Epithelial cell of proximal tubule (primary cell): ENCODE measurements around the gene USP9X. TPM values are rescaled to one million over a fixed set of nuclear protein-coding genes. Genes with fewer than 3 reads are reported as not detected.
A peak's percentile ranks its signal among the peaks of the same experiment; 100 is the strongest.

Experiments
- DNase-seq: peaks from one replicate; pipeline ENCODE4 v3.0.0-alpha.2; 2011; ENCODE audit warnings: low read depth
- H3K4me3 ChIP-seq: 2 replicates; pipeline ENCODE4 v1.5.1; 2011; ENCODE audit warnings: low read depth, mild to moderate bottlenecking, low read length
- CTCF ChIP-seq: conservative IDR thresholded peaks from 2 replicates; pipeline ENCODE4 v1.5.1; 2012; ENCODE audit warnings: low read depth, mild to moderate bottlenecking, low read length
- total RNA-seq: library from RNA; depleted of rRNA; stranded (reverse); fragments of >200 nt; gene quantifications from 2 replicates; pipeline ENCODE4 v1.2.3, GENCODE V29; 2015

The USP9X gene
- total RNA-seq, 1 donor from 2014 or later: 34.8 TPM

- DNase-seq: no peak
- TF ChIP-seq CTCF: no peak
- H3K4me3 ChIP-seq: peak overlapping the region; percentile 78
Observed at GRCh38 chrX:41085512-41085877, 250 bp downstream of the USP9X start.

- H3K4me3 ChIP-seq: peak overlapping the region; percentile 78
- no peak for DNase-seq
- no peak for TF ChIP-seq CTCF
Observed at GRCh38 chrX:41085878-41086626, 807 bp downstream of the USP9X start.

- H3K4me3 ChIP-seq: peak overlapping the region; percentile 78
- no peak for DNase-seq
- TF ChIP-seq CTCF: no peak
Observed at GRCh38 chrX:41086627-41086932, 1.3 kb downstream of the USP9X start.

GRCh38 chrX:41087201-41087600, 2.0 kb downstream of the USP9X start:
- peak overlapping the region; percentile 78 for H3K4me3 ChIP-seq
- TF ChIP-seq CTCF: no peak
- DNase-seq: no peak

GRCh38 chrX:41090568-41091238, 5.5 kb downstream of the USP9X start:
- no peak for TF ChIP-seq CTCF
- DNase-seq: no peak
- peak overlapping the region; percentile 15 for H3K4me3 ChIP-seq

GRCh38 chrX:41092776-41093175, 7.5 kb downstream of the USP9X start:
- H3K4me3 ChIP-seq: no peak overlapping the region
- DNase-seq: no peak
- TF ChIP-seq CTCF: no peak

GRCh38 chrX:41095174-41095573, 9.9 kb downstream of the USP9X start:
- no peak overlapping the region for H3K4me3 ChIP-seq
- DNase-seq: no peak
- no peak for TF ChIP-seq CTCF
